ENCODE results near the gene MFAP3.
"Not testable (repeated sequence)": the region's sequence is repeated elsewhere in the genome, so short reads cannot be mapped to it uniquely, and the experiment has no call there.

The MFAP3 gene

DNA sequence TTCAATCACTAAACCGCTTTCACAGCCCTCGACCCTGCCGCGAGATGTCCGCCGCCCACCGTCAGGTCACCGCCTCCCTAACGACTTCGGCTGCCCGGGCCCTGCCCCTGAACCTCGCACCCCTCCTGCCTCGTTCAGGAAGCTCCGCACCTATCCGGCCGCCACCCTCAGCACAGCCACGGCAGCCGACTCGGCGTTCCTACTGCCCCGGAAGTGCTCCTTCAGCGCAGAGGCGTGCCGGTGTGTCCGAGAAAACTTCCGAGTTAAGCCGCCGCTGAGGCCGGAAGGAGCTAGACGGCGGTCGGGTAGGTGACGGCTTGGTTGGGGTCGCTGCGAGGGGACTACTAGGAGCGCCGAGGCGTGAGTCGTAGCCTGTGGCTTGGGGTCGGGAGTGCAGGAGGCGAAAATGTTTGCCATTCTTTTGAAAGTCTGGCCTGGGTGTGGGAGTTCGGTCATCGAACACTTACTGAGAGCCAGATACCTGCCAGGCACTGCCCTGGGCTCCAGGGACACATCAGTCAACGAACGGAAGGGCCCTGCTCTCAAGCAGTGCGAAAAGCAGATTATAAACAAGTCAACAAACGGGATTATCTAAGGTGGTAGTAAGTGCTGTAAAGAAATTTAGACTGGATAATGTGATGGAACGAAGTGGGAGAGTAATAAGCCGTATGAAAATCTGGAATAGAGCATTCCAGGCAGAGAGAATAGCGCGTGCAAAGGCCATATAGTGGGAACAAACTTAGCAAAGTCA lies at the start of gene MFAP3, which contains the start of gene FAM114A2:
MFAP3 (plus strand) TSS at position 261 of the 751 bp plus-strand sequence. CDS start 10,756 bp downstream, outside the sequence.
FAM114A2 (minus strand) TSS at position 204 of the 751 bp plus-strand sequence. CDS start 3,957 bp downstream, outside the sequence.
- peak; percentile 94 for DNase-seq

DNA sequence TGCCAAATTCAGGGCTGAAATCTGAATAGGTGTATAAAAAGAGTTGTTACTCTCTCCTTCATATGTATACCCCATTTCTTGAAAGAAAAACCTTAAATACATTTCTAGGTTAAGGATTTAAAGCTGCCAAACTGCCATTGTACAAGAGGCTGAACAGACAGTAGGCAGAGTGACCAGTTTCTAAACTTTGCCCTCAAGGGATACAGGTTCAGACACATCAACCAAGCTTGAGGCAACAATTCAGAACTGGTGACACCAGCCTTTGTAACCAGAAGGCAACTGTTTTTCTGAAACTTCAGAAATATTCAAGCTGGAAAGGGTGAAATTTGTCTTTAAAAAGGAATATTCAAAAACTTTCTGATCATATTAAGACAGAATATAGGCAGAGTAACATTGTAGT lies 47.6 kb upstream of the MFAP3 start:
- no peak for DNase-seq

DNA sequence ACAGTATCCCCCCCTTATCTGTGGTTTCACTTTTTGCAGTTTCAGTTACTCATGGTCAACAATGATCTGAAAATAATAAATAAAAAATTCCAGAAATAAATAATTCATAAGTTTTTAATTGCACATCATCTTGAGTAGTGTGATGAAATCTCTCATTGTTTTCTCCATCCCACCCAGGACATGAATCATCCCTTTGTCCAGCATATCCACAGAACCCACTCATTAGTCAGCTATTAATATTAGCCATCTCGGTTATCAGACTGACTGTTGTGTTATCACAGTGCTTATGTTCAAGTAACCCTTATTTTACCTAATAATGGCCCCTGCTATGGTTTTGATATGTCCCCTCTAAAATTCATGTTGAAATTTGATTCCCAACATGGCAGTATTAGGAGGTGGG lies 40.8 kb upstream of the MFAP3 start:
- DNase-seq: no peak

GRCh38 chr5:153998768-153999167 lies 40.0 kb upstream of the MFAP3 start:
- no peak for DNase-seq

GRCh38 chr5:153999995-154000394 lies 38.8 kb upstream of the MFAP3 start:
- DNase-seq: no peak

- DNase-seq: no peak
Observed at GRCh38 chr5:154000703-154001102, 38.1 kb upstream of the MFAP3 start.

GRCh38 chr5:154002093-154002492 lies 36.7 kb upstream of the MFAP3 start:
- no peak for DNase-seq

- no peak for DNase-seq
Observed at GRCh38 chr5:154002511-154003020, 36.2 kb upstream of the MFAP3 start.

GRCh38 chr5:154005648-154006047 lies 33.1 kb upstream of the MFAP3 start:
- DNase-seq: no peak

- no peak for DNase-seq
Observed at GRCh38 chr5:154010660-154011059, 28.1 kb upstream of the MFAP3 start.

- DNase-seq: no peak
Observed at GRCh38 chr5:154015071-154015693, 23.6 kb upstream of the MFAP3 start.

DNA sequence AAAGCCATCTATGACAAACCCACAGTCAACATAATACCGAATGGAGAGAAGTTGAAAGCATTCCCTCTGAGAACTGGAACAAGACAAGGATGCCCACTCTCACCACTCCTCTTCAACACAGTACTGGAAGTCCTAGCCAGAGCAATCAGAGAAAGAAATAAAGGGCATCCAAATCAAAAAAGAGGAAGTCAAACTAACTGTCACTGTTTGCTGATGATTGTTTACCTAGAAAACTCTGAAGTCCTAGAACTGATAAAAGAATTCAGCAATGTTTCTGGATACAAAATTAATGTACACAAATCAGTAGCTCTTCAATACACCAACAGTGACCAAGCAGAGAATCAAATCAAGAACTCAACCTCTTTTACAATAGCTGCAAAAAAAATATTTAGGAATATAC lies 19.8 kb upstream of the MFAP3 start:
- not testable (repeated sequence) for DNase-seq

GRCh38 chr5:154025951-154026350 lies 12.8 kb upstream of the MFAP3 start:
- no peak for DNase-seq

DNA sequence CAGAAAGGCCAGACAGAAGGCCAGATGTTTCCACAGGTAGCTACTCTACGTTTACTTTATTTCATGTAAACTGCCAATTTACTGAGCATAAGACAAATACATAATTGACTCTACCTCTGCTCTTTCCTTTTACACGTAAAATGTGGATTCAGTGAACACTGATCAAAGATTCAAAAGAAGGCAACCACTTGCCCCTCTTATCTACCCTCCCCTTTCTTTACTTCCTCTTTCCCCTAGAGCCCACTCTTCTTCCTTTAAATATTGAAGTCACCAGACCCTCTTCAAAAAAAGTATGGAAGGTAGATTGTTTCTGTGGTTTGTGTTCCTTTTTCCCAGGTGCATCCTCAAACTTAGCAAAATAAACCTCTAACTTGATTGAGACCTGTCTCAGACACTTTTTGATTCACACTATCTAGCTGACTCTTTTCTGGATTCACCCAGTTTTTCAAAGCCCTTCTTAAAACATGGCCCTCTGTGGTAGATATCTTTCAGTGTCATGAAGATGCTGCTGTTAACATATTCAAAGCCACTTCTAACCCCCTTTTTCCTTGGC lies 6.8 kb upstream of the MFAP3 start:
- DNase-seq: no peak

GRCh38 chr5:154034944-154035343 lies 3.8 kb upstream of the MFAP3 start:
- no peak for DNase-seq

- peak; percentile 61 for DNase-seq
Observed at GRCh38 chr5:154038261-154038706, 483 bp upstream of the MFAP3 start.

- DNase-seq: no peak
Observed at GRCh38 chr5:154039458-154039829, 677 bp downstream of the MFAP3 start.

GRCh38 chr5:154042766-154043165 lies 4.0 kb downstream of the MFAP3 start:
- DNase-seq: no peak

DNA sequence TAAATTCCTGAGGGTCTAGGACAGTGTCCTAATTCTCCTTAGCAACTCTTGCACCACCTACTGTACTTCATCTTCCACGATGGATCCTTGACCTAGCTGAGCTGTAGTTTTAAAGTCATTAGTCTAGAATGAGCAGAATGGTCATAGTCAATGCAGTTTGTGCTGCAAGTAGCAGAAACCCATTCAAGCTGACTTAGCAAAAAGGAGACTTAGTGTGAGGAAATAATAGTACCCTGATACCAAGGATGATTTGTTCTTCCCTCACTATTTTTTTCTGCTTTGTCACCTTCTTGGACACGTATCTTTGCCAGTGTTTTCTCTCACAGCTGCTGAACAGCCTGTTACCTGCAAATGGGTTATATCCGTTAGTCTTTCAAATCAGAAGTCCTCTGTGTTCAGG lies 5.3 kb downstream of the MFAP3 start:
- no peak for DNase-seq

DNA sequence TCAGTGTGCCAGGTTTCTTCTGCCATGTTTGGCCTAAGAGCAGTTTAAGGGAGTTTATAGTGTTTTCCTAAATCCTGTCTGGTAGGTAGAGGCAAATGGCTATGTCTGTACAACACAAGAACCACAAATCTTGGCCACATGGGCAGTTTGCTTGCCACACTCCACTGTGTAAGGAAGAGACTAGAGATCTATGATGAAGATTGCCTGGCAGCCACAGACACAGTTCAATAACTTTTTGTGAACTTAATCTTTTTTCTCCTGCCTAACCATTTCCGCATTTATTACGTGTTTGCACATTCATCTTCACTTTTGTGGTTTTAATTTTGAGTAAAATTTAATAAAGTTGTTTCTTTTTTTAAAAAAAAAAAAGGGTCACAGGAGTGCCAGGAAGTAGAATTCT lies 5.8 kb downstream of the MFAP3 start:
- no peak for DNase-seq

- no peak for DNase-seq
Observed at GRCh38 chr5:154046486-154046885, 7.7 kb downstream of the MFAP3 start.

DNA sequence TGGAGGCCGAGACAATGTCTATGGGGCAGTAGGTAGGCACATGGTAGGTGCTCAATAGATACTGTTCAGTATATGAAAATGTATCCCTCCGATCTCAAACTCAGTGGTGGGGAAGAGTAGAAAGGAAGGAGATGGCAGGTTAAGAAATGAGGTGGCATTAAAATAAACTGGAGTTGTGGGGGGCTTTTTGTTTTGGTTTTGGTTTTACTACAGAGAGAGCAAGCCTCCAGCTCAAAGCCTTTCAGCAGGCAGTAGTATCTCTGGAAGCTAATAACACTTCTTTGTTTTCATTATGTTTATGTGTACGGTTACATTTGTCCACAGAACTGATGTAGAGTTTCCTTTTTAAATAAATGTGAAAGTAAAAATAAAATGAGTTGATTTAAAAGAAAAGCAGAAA lies 8.6 kb downstream of the MFAP3 start:
- no peak for DNase-seq

DNA sequence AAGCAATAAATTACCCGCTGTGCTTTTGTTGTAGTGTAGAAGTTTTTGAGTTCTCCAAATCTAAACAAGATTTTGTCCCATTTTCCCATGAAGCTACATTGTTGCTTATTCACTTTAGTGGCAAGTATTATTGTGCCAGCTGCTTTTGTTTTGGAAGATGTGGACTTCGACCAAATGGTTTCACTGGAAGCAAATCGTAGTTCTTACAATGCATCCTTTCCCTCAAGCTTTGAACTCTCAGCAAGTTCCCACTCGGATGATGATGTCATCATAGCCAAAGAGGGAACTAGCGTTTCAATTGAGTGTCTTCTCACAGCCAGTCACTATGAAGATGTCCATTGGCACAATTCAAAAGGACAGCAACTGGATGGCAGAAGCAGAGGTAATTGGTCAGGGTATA lies 10.9 kb downstream of the MFAP3 start:
- DNase-seq: no peak

DNA sequence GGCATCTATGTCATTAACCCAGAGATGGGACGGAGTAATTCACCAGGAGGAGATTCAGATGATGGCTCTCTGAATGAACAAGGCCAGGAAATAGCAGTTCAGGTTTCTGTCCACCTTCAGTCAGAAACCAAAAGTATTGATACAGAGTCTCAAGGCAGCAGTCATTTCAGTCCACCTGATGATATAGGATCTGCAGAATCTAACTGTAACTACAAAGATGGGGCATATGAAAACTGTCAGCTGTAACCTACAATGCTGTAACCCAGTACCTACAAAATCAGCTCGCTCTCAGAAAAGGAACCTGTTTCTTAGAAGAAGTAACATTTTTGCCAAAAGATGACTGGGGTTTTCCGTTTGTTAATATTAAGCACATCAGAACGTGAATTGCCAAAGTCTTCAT lies 14.7 kb downstream of the MFAP3 start:
- no peak for DNase-seq

All from RPMI8226 (cell line).